ENCODE measurements around the gene ADCY1. TPM values are rescaled to one million over a fixed set of nuclear protein-coding genes. Genes with fewer than 3 reads are reported as not detected.

ADCY1 gene
- total and polyA plus RNA-seq, 2 donors: 1.2 to 3.7 TPM

GRCh38 chr7:45631569-45631968 is 57.4 kb downstream of the ADCY1 start:
- no peak overlapping the region for H3K4me3 ChIP-seq (ENCODE audit: low read depth, low read length)
- no peaks in the 10 kb centered on the region for H3K36me3 ChIP-seq (ENCODE audit: insufficient read depth)
- 99% methylated on average over 1 of the region's 1 CpG for WGBS
- H3K27ac ChIP-seq (ENCODE audit: low read depth): no peak overlapping the region
- DNase-seq (ENCODE audit: extremely low spot score): no peak
- no peaks in the 10 kb centered on the region for H3K4me1 ChIP-seq (ENCODE audit: insufficient read depth)

- no peak for DNase-seq (ENCODE audit: extremely low spot score)
- no peaks in the 10 kb centered on the region for H3K36me3 ChIP-seq (ENCODE audit: insufficient read depth)
- no peaks in the 10 kb centered on the region for H3K4me1 ChIP-seq (ENCODE audit: insufficient read depth)
- H3K27ac ChIP-seq (ENCODE audit: low read depth): no peak overlapping the region
- 94% methylated on average over 3 of the region's 3 CpGs for WGBS
- no peak overlapping the region for H3K4me3 ChIP-seq (ENCODE audit: low read depth, low read length)
These were observed 62.6 kb downstream of the ADCY1 start for GRCh38 chr7:45636733-45637132.

- H3K4me1 ChIP-seq (ENCODE audit: insufficient read depth): no peaks in the 10 kb centered on the region
- H3K27ac ChIP-seq (ENCODE audit: low read depth): no peak overlapping the region
- DNase-seq (ENCODE audit: extremely low spot score): no peak
- no peaks in the 10 kb centered on the region for H3K36me3 ChIP-seq (ENCODE audit: insufficient read depth)
- H3K4me3 ChIP-seq (ENCODE audit: low read depth, low read length): no peak overlapping the region
- 60% methylated on average over 2 of the region's 2 CpGs for WGBS
These were observed 64.7 kb downstream of the ADCY1 start for GRCh38 chr7:45638916-45639315.

GRCh38 chr7:45642044-45642443 is 67.9 kb downstream of the ADCY1 start:
- DNase-seq (ENCODE audit: extremely low spot score): no peak
- Histone ChIP-seq H3K4me3 (ENCODE audit: low read depth, low read length) (no peak overlapping the region), H3K4me1 (ENCODE audit: insufficient read depth) (no peaks in the 10 kb centered on the region), H3K36me3 (ENCODE audit: insufficient read depth) (no peaks in the 10 kb centered on the region), H3K27ac (ENCODE audit: low read depth) (no peak overlapping the region)
- WGBS: 86% methylated on average over 1 of the region's 1 CpG

GRCh38 chr7:45643630-45644029 is 69.5 kb downstream of the ADCY1 start:
- Histone ChIP-seq H3K4me1 (ENCODE audit: insufficient read depth) (no peaks in the 10 kb centered on the region), H3K4me3 (ENCODE audit: low read depth, low read length) (no peak overlapping the region), H3K27ac (ENCODE audit: low read depth) (no peak overlapping the region), H3K36me3 (ENCODE audit: insufficient read depth) (no peaks in the 10 kb centered on the region)
- 89% methylated on average over 7 of the region's 7 CpGs for WGBS
- DNase-seq (ENCODE audit: extremely low spot score): no peak

- Histone ChIP-seq H3K4me1 (ENCODE audit: insufficient read depth) (no peaks in the 10 kb centered on the region), H3K36me3 (ENCODE audit: insufficient read depth) (no peaks in the 10 kb centered on the region), H3K27ac (ENCODE audit: low read depth) (no peak overlapping the region), H3K4me3 (ENCODE audit: low read depth, low read length) (no peak overlapping the region)
- WGBS: 86% methylated on average over 4 of the region's 4 CpGs
- DNase-seq (ENCODE audit: extremely low spot score): no peak
These were observed 70.1 kb downstream of the ADCY1 start for GRCh38 chr7:45644237-45644636.

- no peak for DNase-seq (ENCODE audit: extremely low spot score)
- H3K4me3 ChIP-seq (ENCODE audit: low read depth, low read length): no peak overlapping the region
- WGBS: 90% methylated on average over 8 of the region's 8 CpGs
- no peaks in the 10 kb centered on the region for H3K4me1 ChIP-seq (ENCODE audit: insufficient read depth)
- no peak overlapping the region for H3K27ac ChIP-seq (ENCODE audit: low read depth)
- H3K36me3 ChIP-seq (ENCODE audit: insufficient read depth): no peaks in the 10 kb centered on the region
These were observed 71.2 kb downstream of the ADCY1 start for GRCh38 chr7:45645141-45645969.

GRCh38 chr7:45646207-45646821 is 72.1 kb downstream of the ADCY1 start:
- no peak for DNase-seq (ENCODE audit: extremely low spot score)
- Histone ChIP-seq H3K4me3 (ENCODE audit: low read depth, low read length) (no peak overlapping the region), H3K4me1 (ENCODE audit: insufficient read depth) (no peaks in the 10 kb centered on the region), H3K36me3 (ENCODE audit: insufficient read depth) (no peaks in the 10 kb centered on the region), H3K27ac (ENCODE audit: low read depth) (no peak overlapping the region)
- WGBS: 96% methylated on average over 6 of the region's 6 CpGs

GRCh38 chr7:45646996-45647825 is 73.0 kb downstream of the ADCY1 start:
- WGBS: 72% methylated on average over 12 of the region's 12 CpGs
- Histone ChIP-seq H3K36me3 (ENCODE audit: insufficient read depth) (no peaks in the 10 kb centered on the region), H3K4me3 (ENCODE audit: low read depth, low read length) (no peak overlapping the region), H3K4me1 (ENCODE audit: insufficient read depth) (no peaks in the 10 kb centered on the region), H3K27ac (ENCODE audit: low read depth) (no peak overlapping the region)
- DNase-seq (ENCODE audit: extremely low spot score): no peak

- H3K36me3 ChIP-seq (ENCODE audit: insufficient read depth): no peaks in the 10 kb centered on the region
- no peak overlapping the region for H3K27ac ChIP-seq (ENCODE audit: low read depth)
- 86% methylated on average over 13 of the region's 13 CpGs for WGBS
- no peak overlapping the region for H3K4me3 ChIP-seq (ENCODE audit: low read depth, low read length)
- no peaks in the 10 kb centered on the region for H3K4me1 ChIP-seq (ENCODE audit: insufficient read depth)
- DNase-seq (ENCODE audit: extremely low spot score): no peak
These were observed 74.0 kb downstream of the ADCY1 start for GRCh38 chr7:45647967-45648670.

- Histone ChIP-seq H3K4me3 (ENCODE audit: low read depth, low read length) (no peak overlapping the region), H3K36me3 (ENCODE audit: insufficient read depth) (no peaks in the 10 kb centered on the region), H3K4me1 (ENCODE audit: insufficient read depth) (no peaks in the 10 kb centered on the region), H3K27ac (ENCODE audit: low read depth) (no peak overlapping the region)
- no peak for DNase-seq (ENCODE audit: extremely low spot score)
- 93% methylated on average over 10 of the region's 10 CpGs for whole genome bisulfite sequencing
These were observed 74.5 kb downstream of the ADCY1 start for GRCh38 chr7:45648671-45648995.

GRCh38 chr7:45649560-45650346 is 75.6 kb downstream of the ADCY1 start:
- WGBS: 92% methylated on average over 11 of the region's 11 CpGs
- Histone ChIP-seq H3K4me3 (ENCODE audit: low read depth, low read length) (no peak overlapping the region), H3K27ac (ENCODE audit: low read depth) (no peak overlapping the region), H3K36me3 (ENCODE audit: insufficient read depth) (no peaks in the 10 kb centered on the region), H3K4me1 (ENCODE audit: insufficient read depth) (no peaks in the 10 kb centered on the region)
- no peak for DNase-seq (ENCODE audit: extremely low spot score)
